Endothelial cell of umbilical vein (primary cell): ENCODE results near the gene GPD1L.

Experiments
- JUN ChIP-seq: IDR thresholded peaks from 2 replicates; pipeline ENCODE4 v1.6.1; 2011; ENCODE audit warnings: borderline replicate concordance, low read depth; ENCODE audit not compliant: insufficient read length, insufficient read depth
- POLR2AphosphoS5 ChIP-seq: IDR thresholded peaks from 2 replicates; pipeline ENCODE4 v1.6.1; 2012; ENCODE audit warnings: low read depth, mild to moderate bottlenecking, control low read depth, low read length, moderate library complexity; ENCODE audit not compliant: insufficient read depth

- TF ChIP-seq JUN = no peak
- no peak for TF ChIP-seq POLR2AphosphoS5
Measured at GRCh38 chr3:32078085-32078634, 28.3 kb upstream of the GPD1L start.
